H1 (cell line): ENCODE measurements around the gene CCN6.

Source experiments
- KDM1A ChIP-seq: fragments of 200-600, 300-600 bp; sonication (generic); IDR thresholded peaks from 2 replicates; pipeline ENCODE4 v1.7.1; 2016; ENCODE audit warnings: mild to moderate bottlenecking, low read length, borderline replicate concordance
- SIRT6 ChIP-seq: IDR thresholded peaks from one replicate; pipeline ENCODE4 v1.7.1; 2012; ENCODE audit warnings: low read length, inconsistent platforms
- TAF1 ChIP-seq: IDR thresholded peaks from 2 replicates; pipeline ENCODE4 v1.6.1; 2011; ENCODE audit warnings: mild to moderate bottlenecking, low read depth, low read length
- TF ChIP-seq, protein P1 (sequence below), 3 experiments: IDR thresholded peaks; 1 replicate in 2 of 3; 2 replicates in 1 of 3; pipeline versions ENCODE4 v1.5.1 to v1.6.1; 2011; ENCODE audit warnings: low read length in 3 of 3, mild to moderate bottlenecking in 3 of 3, inconsistent platforms in 2 of 3, low read depth in 1 of 3, moderate library complexity in 1 of 3; ENCODE audit not compliant: insufficient read depth in 1 of 3; ENCODE audit errors: control extremely low read depth in 1 of 3
- TF ChIP-seq, protein P2 (sequence below): IDR thresholded peaks from 2 replicates; pipeline ENCODE4 v1.6.1; 2012; ENCODE audit warnings: low read length, inconsistent platforms

DNA sequence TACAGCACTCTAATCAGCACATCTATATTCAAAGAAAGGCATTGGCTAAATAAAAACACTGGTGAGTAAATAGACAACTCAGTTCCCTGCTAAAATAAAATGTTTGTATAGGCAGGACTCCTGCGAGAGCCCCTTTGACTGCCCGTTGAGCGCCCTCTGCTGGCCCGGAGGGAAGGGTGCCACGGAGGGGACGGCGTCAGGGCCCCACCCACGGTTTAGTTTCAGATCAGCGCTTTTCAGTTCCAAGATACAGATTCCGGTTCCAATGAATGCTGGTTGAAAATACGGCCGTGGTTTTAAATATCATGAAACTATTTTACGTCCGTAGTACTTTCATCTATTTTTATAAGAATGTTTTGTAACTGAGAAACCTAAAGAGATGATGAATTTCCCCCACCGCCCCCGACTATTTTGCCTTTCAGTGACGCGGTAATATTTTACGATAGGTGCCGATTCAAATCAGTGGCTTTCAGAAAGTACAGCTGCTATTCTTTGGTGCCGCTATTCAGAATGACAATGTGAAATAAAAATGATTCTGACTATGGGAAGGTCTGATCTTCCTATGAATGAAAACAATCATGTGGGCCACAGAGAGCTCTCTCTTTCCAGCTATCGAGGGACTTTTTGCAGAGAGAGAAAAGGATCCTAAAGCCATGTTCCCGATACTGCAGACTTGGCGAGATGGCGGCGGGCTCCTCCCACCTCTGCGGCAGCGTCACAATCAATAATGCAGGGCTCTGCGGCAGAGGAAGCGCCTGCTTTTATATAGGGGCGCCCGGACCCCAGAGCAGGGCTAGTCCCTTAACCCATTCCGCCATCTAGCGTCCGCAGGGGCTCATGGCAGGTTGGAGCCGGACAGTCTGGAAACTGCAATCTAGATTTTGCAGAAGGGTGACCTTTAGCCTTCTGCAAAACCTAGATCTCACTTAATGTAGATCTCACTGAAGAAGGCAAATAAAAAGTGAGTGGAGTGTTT lies 10.6 kb upstream of the CCN6 start:
- peak; percentile 75 for TF ChIP-seq TAF1
- TF ChIP-seq, protein P1, sequence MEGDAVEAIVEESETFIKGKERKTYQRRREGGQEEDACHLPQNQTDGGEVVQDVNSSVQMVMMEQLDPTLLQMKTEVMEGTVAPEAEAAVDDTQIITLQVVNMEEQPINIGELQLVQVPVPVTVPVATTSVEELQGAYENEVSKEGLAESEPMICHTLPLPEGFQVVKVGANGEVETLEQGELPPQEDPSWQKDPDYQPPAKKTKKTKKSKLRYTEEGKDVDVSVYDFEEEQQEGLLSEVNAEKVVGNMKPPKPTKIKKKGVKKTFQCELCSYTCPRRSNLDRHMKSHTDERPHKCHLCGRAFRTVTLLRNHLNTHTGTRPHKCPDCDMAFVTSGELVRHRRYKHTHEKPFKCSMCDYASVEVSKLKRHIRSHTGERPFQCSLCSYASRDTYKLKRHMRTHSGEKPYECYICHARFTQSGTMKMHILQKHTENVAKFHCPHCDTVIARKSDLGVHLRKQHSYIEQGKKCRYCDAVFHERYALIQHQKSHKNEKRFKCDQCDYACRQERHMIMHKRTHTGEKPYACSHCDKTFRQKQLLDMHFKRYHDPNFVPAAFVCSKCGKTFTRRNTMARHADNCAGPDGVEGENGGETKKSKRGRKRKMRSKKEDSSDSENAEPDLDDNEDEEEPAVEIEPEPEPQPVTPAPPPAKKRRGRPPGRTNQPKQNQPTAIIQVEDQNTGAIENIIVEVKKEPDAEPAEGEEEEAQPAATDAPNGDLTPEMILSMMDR (IDR thresholded peaks at IDR 0.05; ENCODE audit: control extremely low read depth in 1 of 3, insufficient read depth in 1 of 3, low read depth in 1 of 3, low read length in 3 of 3) = peak; percentile 92 to 96 (median 95)
- TF ChIP-seq SIRT6 = no peak
- TF ChIP-seq, protein P2, sequence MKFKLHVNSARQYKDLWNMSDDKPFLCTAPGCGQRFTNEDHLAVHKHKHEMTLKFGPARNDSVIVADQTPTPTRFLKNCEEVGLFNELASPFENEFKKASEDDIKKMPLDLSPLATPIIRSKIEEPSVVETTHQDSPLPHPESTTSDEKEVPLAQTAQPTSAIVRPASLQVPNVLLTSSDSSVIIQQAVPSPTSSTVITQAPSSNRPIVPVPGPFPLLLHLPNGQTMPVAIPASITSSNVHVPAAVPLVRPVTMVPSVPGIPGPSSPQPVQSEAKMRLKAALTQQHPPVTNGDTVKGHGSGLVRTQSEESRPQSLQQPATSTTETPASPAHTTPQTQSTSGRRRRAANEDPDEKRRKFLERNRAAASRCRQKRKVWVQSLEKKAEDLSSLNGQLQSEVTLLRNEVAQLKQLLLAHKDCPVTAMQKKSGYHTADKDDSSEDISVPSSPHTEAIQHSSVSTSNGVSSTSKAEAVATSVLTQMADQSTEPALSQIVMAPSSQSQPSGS = peak; percentile 78
- TF ChIP-seq KDM1A = no peak
